ENCODE results near the gene EP400. TPM values are rescaled to one million over a fixed set of nuclear protein-coding genes. Genes with fewer than 3 reads are reported as not detected.
A peak's percentile ranks its signal among the peaks of the same experiment; 100 is the strongest.

Gene EP400
- total and polyA plus RNA-seq, 12 donors = 11.5 to 43.2 (median 28.8) TPM

GRCh38 chr12:132125736-132126135 is 176.0 kb downstream of the EP400 start:
- H3K27ac ChIP-seq = no peak overlapping the region
- no peak for DNase-seq
- WGBS, 4 donors = 96 to 98% (median 98%) methylated on average over 10 to 12 of the region's 12 CpGs
- intact Hi-C loops (cut with DNase I) = no loop called here
- TF ChIP-seq POLR2A (IDR thresholded peaks at IDR 0.05) (no peak), CTCF (IDR thresholded peaks at IDR 0.05) (no peak)
- no peaks in the 10 kb centered on the region for H3K4me1 ChIP-seq (replicated peaks in 1 of 2)
- H3K4me3 ChIP-seq = no peak overlapping the region
- H3K27me3 ChIP-seq = no peaks in the 10 kb centered on the region
- no peaks in the 10 kb centered on the region for H3K9me3 ChIP-seq (replicated peaks in 1 of 3)
- peaks cover 0 to 51% of the 10 kb centered on the region in 2 donors for H3K36me3 ChIP-seq (replicated peaks in 1 of 2)

- DNase-seq = no peak
- Histone ChIP-seq H3K27ac (no peak overlapping the region), H3K4me1 (replicated peaks in 1 of 2) (no peaks in the 10 kb centered on the region), H3K4me3 (no peak overlapping the region), H3K36me3 (replicated peaks in 1 of 2) (peaks cover 0 to 38% of the 10 kb centered on the region in 2 donors), H3K27me3 (no peaks in the 10 kb centered on the region), H3K9me3 (replicated peaks in 1 of 3) (no peaks in the 10 kb centered on the region)
- 97 to 100% (median 98%) methylated on average over 6 to 8 of the region's 8 CpGs for whole genome bisulfite sequencing, 4 donors
- TF ChIP-seq POLR2A (IDR thresholded peaks at IDR 0.05) = no peak
- no peak for TF ChIP-seq CTCF (IDR thresholded peaks at IDR 0.05)
- intact Hi-C loops (cut with DNase I) = no loop called here
Measured at GRCh38 chr12:132127041-132127440, 177.3 kb downstream of the EP400 start.

- H3K9me3 ChIP-seq (replicated peaks in 1 of 3) = no peaks in the 10 kb centered on the region
- H3K36me3 ChIP-seq (replicated peaks in 1 of 2) = peaks cover 0 to 27% of the 10 kb centered on the region in 2 donors
- TF ChIP-seq POLR2A (IDR thresholded peaks at IDR 0.05) (no peak), CTCF (IDR thresholded peaks at IDR 0.05) (no peak)
- no peaks in the 10 kb centered on the region for H3K27me3 ChIP-seq
- H3K27ac ChIP-seq = no peak overlapping the region
- 91 to 100% (median 98%) methylated on average over 3 of the region's 3 CpGs for WGBS, 4 donors
- no peaks in the 10 kb centered on the region for H3K4me1 ChIP-seq (replicated peaks in 1 of 2)
- peak in 1 of 7 donors; percentile 36 for DNase-seq
- intact Hi-C loops (cut with DNase I) = no loop called here
- H3K4me3 ChIP-seq = no peak overlapping the region
Measured at GRCh38 chr12:132129007-132129406, 179.3 kb downstream of the EP400 start.

- intact Hi-C loops (cut with DNase I) = no loop called here
- Histone ChIP-seq H3K36me3 (replicated peaks in 1 of 2) (peaks cover 0 to 20% of the 10 kb centered on the region in 2 donors), H3K9me3 (replicated peaks in 1 of 3) (no peaks in the 10 kb centered on the region), H3K27ac (no peak overlapping the region), H3K4me3 (no peak overlapping the region), H3K27me3 (no peaks in the 10 kb centered on the region), H3K4me1 (replicated peaks in 1 of 2) (no peaks in the 10 kb centered on the region)
- TF ChIP-seq POLR2A (IDR thresholded peaks at IDR 0.05) (no peak), CTCF (IDR thresholded peaks at IDR 0.05) (no peak)
- DNase-seq = no peak
- WGBS, 4 donors = 96 to 98% (median 97%) methylated on average over 7 to 14 of the region's 14 CpGs
Measured at GRCh38 chr12:132130690-132131089, 180.9 kb downstream of the EP400 start.

Small RNAs within 50 kb of the gene (small RNA-seq; reads per million reads assigned to genes)
- gene AC131009.3 (0 reads per million in 2 donors), gene AC137590.2 (0 reads per million in 2 donors), gene SNORA49 (2.3 to 4.7 reads per million in 2 donors)

Other genes with a start within 250 kb of the EP400 start
- gene SFSWAP, start 238.9 kb upstream of the EP400 start, total RNA-seq = 10 to 100 TPM; 14.0 to 38.4 (median 26.1) TPM
- gene SFSWAP, start 238.9 kb upstream of the EP400 start, polyA plus RNA-seq = 10 to 100 TPM; 20.9 to 94.0 (median 60.9) TPM
- gene MMP17, start 121.5 kb upstream of the EP400 start, total RNA-seq = 1 to 10 TPM in 4 of 9 donors, under 1 TPM in 4, not detected in 1; 0.32 to 3.9 (median 1.1) TPM
- 10 to 100 TPM in 1 of 3 donors, 1 to 10 TPM in 1, under 1 TPM in 1; 0.46 to 16.5 (median 5.7) TPM for gene MMP17, start 121.5 kb upstream of the EP400 start, polyA plus RNA-seq
- 10 to 100 TPM in 8 of 9 donors, 1 to 10 TPM in 1; 4.9 to 82.1 (median 29.1) TPM for gene ULK1, start 55.3 kb upstream of the EP400 start, total RNA-seq
- 100 to 1,000 TPM in 1 of 3 donors, 10 to 100 TPM in 1, 1 to 10 TPM in 1; 2.9 to 123 (median 54.0) TPM for gene ULK1, start 55.3 kb upstream of the EP400 start, polyA plus RNA-seq
- gene PUS1, start 20.7 kb upstream of the EP400 start, total RNA-seq = 10 to 100 TPM in 8 of 9 donors, 1 to 10 TPM in 1; 10.0 to 46.5 (median 21.8) TPM
- gene PUS1, start 20.7 kb upstream of the EP400 start, polyA plus RNA-seq = 10 to 100 TPM; 11.7 to 57.4 (median 56.0) TPM
- 10 to 100 TPM in 8 of 9 donors, 1 to 10 TPM in 1; 4.8 to 22.5 (median 14.2) TPM for gene DDX51, start 194.4 kb downstream of the EP400 start, total RNA-seq
- 10 to 100 TPM in 2 of 3 donors, 1 to 10 TPM in 1; 7.5 to 64.4 (median 29.9) TPM for gene DDX51, start 194.4 kb downstream of the EP400 start, polyA plus RNA-seq
- 10 to 100 TPM in 7 of 9 donors, 1 to 10 TPM in 2; 6.8 to 30.9 (median 14.5) TPM for gene NOC4L, start 194.5 kb downstream of the EP400 start, total RNA-seq
- gene NOC4L, start 194.5 kb downstream of the EP400 start, polyA plus RNA-seq = 10 to 100 TPM in 2 of 3 donors, 1 to 10 TPM in 1; 4.7 to 51.5 (median 47.7) TPM

Measured in adrenal gland (tissue), 12 donors.